ENCODE data around the gene KCNMB2.

Gene KCNMB2

GRCh38 chr3:178754852-178755510 is 218.7 kb downstream of the KCNMB2 start:
- DNase-seq (ENCODE audit: low read depth): no peak

GRCh38 chr3:178761024-178761423 is 224.8 kb downstream of the KCNMB2 start:
- DNase-seq (ENCODE audit: low read depth): no peak

DNA sequence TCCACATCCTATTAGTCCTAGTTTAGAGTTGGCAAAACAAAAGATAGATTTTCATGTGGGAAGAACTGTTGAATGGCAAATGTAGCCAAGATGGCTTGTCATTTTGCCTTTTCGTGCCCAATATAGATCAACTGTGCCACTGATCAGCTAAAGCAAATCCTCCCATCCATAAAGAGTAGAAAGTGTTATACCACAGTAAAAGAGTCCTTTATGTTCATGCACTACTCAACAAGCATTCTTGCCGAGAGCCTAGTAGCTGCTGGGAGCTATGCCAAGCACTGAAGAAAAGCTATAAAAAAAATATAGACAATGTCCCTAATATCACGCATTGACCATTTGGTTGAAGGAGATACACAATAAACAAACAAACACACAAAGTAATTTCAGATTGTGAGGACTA is 225.2 kb downstream of the KCNMB2 start:
- DNase-seq (ENCODE audit: low read depth): no peak

DNA sequence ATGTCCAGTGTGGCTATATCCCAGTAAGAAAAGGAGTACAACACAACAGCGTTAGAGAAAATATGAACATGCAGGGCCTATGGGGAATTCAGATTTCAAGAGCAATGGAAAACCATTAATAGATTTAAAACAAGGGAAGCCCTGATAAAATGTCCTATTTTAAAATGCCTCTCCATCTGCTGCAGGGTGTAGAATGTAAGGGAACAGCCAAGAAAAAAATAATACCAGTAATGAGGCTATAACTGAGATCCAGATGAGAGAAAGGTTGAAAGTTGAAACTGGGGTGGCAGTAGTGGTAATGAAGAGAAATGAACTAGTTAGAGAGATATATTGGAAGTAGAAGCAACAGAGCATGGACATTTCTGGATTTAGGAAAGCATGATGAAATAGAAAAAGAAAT is 226.1 kb downstream of the KCNMB2 start:
- DNase-seq (ENCODE audit: low read depth): no peak

- no peak for DNase-seq (ENCODE audit: low read depth)
These were observed 229.2 kb downstream of the KCNMB2 start for GRCh38 chr3:178765472-178765871.

GRCh38 chr3:178767581-178767980 is 231.3 kb downstream of the KCNMB2 start:
- DNase-seq (ENCODE audit: low read depth): no peak

DNA sequence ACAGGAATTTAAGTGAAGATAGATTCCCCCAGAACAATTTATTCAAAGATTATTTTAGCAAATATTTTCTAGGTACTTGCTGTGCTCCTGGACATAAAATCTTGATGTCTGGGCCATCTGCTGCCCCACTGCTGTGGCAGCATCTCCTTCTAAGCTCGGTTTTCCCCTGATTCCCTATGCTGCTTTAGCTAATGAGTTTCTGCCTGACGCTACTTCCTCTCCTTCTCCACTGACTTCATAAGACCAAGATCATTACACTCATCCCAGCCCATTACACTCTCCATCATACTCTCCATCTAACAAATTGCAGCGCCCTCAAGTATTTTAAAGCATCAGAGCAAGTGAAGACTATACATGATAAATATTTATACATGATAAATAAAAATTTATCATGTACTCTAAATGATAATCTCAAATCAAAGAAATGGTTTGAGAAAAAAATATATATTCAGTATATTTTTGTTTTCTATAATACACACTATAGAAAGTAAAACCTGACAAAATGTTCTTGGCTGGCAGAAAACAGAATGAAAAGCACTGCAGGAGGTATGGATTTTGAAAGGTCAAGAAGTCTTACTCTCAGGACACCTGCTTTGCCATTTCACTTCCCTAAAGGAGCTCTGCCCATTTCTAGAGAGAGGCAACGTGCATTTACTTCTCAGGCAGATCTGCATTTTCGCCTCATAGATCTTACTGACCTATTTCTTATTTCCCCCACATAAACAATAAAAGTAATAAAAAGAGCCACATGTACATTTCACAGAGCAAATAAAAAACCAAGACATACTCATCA is 232.0 kb downstream of the KCNMB2 start:
- DNase-seq (ENCODE audit: low read depth): no peak

- DNase-seq (ENCODE audit: low read depth): no peak
These were observed 235.3 kb downstream of the KCNMB2 start for GRCh38 chr3:178771511-178771910.

DNA sequence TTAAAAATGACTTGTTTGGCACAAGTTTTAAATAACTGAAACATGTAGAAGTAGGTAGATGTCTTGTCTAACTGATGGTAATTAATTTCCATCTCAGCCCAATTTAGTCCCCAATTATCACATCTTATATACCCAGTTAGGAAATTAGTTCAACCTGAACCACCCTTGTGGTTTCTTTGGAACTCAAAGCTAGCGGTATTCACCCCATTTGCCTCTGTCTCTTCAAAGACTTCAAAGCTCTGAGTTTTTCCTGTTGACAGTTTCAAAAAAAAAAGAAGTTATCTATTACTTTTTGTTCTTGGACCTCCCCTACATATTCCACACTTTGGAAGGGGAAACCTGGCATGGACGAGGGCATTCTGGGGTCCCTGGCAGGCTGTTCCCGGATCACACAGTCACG is 236.5 kb downstream of the KCNMB2 start:
- DNase-seq (ENCODE audit: low read depth): no peak

DNA sequence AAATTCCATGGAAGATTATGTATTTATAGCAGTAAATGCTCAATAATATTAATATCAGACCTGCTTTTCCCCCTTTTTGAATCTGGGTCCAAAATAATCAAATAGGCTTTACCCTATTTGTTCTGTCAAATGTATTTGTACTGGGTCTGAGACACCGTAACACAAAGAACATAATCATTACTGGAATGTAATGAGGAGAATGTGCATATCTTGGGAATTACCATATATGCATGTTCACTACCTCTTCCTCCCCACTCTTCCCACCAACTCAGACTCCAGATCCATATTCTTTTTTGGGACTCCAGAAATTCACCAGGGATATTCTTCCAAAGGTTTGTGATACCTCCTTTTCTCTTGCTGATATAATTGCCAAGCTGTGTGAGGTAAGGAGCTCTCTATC is 237.1 kb downstream of the KCNMB2 start:
- no peak for DNase-seq (ENCODE audit: low read depth)

DNA sequence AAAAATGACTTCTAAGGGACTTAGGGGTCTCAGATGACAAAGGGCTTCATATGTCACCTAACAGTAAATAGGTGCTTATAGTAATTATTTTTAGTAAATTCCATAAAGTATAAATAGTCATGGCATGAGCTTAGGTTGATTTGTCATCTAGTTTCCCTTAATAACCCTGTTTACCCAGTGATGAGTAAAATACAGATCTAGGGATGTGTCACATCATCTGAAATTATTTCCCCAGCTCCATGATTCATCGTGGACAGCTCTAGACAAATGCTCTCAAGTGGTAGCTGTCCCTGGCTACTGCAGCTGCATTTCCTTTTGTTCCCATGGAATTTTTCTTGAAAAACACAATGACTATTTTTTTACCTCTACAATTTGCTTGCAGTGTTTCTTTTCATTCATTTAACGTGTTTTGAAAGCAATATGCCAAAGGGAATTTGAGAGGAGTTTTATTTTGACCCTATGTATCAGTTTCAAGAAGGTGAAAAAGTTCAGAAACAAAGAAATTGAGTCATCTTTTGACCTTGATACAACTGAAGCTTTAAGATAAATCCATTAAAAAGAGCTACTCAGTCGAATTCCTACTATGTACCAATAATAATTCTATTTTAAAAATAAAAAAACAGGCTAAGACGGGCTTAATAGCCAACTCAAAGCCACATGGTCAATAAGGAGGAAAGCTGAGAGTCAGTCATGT is 241.6 kb downstream of the KCNMB2 start:
- DNase-seq (ENCODE audit: low read depth): peak; percentile 29

- no peak for DNase-seq (ENCODE audit: low read depth)
These were observed 242.4 kb downstream of the KCNMB2 start for GRCh38 chr3:178778589-178778988.

- DNase-seq (ENCODE audit: low read depth): no peak
These were observed 249.7 kb downstream of the KCNMB2 start for GRCh38 chr3:178785961-178786360.

GRCh38 chr3:178787960-178788359 is 251.7 kb downstream of the KCNMB2 start:
- no peak for DNase-seq (ENCODE audit: low read depth)

- DNase-seq (ENCODE audit: low read depth): no peak
These were observed 258.5 kb downstream of the KCNMB2 start for GRCh38 chr3:178794711-178795110.

DNA sequence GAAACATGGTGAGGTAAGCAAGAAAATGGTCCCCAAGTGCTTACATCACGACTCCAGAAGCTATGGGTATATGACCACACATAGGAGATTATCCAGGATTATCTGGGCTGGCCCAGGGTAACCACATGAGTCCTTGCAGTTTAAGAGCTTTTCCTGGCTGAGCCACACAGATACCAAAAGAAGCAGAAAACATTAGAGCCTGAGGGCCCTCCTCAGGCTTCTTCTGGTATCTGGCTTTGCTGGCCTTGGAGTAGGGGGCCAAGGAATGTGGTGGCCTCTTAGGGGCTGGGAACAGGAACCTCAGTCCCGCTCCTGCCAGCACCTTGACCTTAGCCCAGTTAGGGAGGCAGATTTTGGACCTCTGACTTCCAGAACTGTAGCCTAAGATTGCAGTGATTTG is 259.1 kb downstream of the KCNMB2 start:
- no peak for DNase-seq (ENCODE audit: low read depth)

DNA sequence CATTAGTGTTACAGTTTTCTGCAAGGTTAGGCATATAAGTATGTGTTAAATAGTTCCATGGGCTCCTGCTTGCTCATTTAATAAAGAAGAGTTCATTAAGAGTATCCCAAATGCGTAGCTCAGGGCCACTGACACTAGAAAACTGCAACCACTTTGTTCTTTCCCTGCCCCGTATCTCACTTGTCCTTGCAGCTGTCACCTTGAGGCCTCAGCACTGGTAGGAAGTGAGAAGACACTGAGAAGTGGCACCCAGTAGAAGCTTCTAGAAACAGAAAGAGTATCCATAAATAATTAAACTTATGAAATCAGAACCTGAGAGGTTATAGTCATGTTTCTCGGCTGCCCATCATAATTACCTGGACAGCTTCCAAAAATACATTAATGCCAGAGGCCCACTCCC is 266.0 kb downstream of the KCNMB2 start:
- DNase-seq (ENCODE audit: low read depth): no peak

DNA sequence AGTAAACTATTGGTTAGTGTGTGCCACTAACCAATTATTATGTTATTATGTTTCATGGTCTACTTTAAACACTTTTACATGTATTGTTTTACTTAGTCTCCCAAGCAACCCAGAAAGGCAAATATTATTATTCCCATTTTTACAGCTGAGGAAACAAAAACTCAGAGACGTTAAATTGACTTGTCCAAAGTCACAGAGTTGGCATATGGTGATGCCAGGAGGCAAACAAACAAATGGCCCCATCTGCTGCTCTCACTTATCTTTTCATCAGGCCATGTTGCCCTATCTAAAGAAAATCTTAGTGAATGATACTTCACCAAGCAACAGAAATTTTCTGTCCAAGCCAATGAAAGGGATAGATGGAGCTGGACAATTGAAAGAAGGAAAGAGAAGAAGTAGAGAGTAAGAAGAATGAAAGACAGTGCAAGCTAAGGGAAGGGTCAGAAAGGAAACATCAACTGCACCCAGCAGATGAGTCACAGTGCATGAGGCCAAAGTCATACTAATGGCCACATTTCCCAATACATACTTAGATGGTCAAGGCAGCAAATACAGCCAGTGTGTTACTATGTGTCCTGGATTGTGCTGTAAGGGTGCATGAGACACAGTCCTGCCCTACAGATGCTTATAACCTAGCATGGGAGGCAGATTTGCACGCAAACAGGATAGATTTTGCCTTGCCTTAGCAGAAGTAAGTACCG is 266.9 kb downstream of the KCNMB2 start:
- DNase-seq (ENCODE audit: low read depth): peak; percentile 17

GRCh38 chr3:178804606-178805005 is 268.4 kb downstream of the KCNMB2 start:
- no peak for DNase-seq (ENCODE audit: low read depth)

DNA sequence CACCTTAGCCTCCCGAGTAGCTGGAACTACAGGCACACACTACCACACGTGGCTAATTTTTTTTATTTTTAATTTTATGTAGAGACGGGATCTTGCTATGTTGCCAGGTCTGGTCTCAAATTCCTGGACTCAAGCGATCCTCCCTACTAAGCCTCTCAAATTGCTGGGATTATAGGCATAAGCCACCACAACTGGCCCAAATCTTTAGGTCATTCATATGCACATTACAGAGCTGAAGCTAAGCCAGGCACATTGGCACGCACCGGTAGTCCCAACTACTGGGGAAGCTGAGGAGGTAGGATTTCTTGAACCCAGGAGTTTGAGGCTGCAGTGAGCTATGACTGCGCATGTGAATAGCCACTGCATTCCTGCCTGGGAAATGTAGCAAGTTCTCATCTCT is 269.5 kb downstream of the KCNMB2 start:
- no peak for DNase-seq (ENCODE audit: low read depth)

DNA sequence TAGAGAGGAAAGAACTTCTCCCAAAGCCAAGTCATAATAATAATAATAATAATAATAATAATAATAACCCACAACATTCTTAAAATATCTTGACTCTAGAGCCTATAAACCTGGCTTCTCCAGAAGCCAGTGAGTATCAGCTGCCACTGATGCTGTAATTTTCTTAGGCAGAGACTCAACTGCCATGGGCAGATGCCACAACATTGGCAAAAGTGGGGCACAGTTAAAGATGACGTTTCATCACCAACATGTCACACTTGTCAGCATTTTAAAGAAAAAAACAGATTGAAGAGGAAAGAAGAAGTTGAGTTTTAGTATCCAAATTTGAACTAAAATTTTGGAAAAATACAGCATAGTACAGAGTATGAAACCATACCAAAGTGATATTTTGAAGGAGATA is 270.4 kb downstream of the KCNMB2 start:
- no peak for DNase-seq (ENCODE audit: low read depth)

GRCh38 chr3:178807694-178808093 is 271.5 kb downstream of the KCNMB2 start:
- no peak for DNase-seq (ENCODE audit: low read depth)

- no peak for DNase-seq (ENCODE audit: low read depth)
These were observed 272.5 kb downstream of the KCNMB2 start for GRCh38 chr3:178808748-178809147.
